HG02763 (cell line): Measurements from ENCODE around the gene MTPN.

Source experiments
- ATAC-seq: cut with Tn5 transposase; IDR thresholded peaks from one replicate; pipeline ENCODE4 v1.9.1; 2021; ENCODE audit warnings: mild to moderate bottlenecking, moderate library complexity; ENCODE audit not compliant: unreplicated experiment

Gene MTPN

GRCh38 chr7:135990258-135990657 lies 13.1 kb upstream of the MTPN start:
- no peak for ATAC-seq

- no peak for ATAC-seq
Measured at GRCh38 chr7:135981958-135982646, 4.9 kb upstream of the MTPN start.

GRCh38 chr7:135980665-135981180 lies 3.6 kb upstream of the MTPN start:
- ATAC-seq: peak; percentile 70

GRCh38 chr7:135980012-135980551 lies 2.9 kb upstream of the MTPN start:
- no peak for ATAC-seq

GRCh38 chr7:135979471-135980011 lies 2.4 kb upstream of the MTPN start:
- ATAC-seq: no peak

- ATAC-seq: no peak
Measured at GRCh38 chr7:135978624-135979023, 1.5 kb upstream of the MTPN start.

- ATAC-seq: no peak
Measured at GRCh38 chr7:135977742-135978066, 545 bp upstream of the MTPN start.

GRCh38 chr7:135976312-135977006 lies 700 bp downstream of the MTPN start:
- peak; percentile 16 for ATAC-seq

GRCh38 chr7:135975166-135975565 lies 2.0 kb downstream of the MTPN start:
- no peak for ATAC-seq

GRCh38 chr7:135974667-135975066 lies 2.5 kb downstream of the MTPN start:
- no peak for ATAC-seq

GRCh38 chr7:135971366-135971725 lies 5.8 kb downstream of the MTPN start:
- ATAC-seq: peak; percentile 9

- peak; percentile 77 for ATAC-seq
Measured at GRCh38 chr7:135970682-135971365, 6.3 kb downstream of the MTPN start.

- no peak for ATAC-seq
Measured at GRCh38 chr7:135970045-135970444, 7.1 kb downstream of the MTPN start.

GRCh38 chr7:135966341-135967043 lies 10.7 kb downstream of the MTPN start:
- no peak for ATAC-seq

GRCh38 chr7:135965602-135966001 lies 11.6 kb downstream of the MTPN start:
- peak; percentile 46 for ATAC-seq

- no peak for ATAC-seq
Measured at GRCh38 chr7:135964791-135965190, 12.4 kb downstream of the MTPN start.

- no peak for ATAC-seq
Measured at GRCh38 chr7:135964274-135964673, 12.9 kb downstream of the MTPN start.

GRCh38 chr7:135962802-135963201 lies 14.4 kb downstream of the MTPN start:
- ATAC-seq: no peak

GRCh38 chr7:135960709-135961451 lies 16.3 kb downstream of the MTPN start:
- ATAC-seq: no peak
